ENCODE measurements around the gene PDE4D. TPM values are rescaled to one million over a fixed set of nuclear protein-coding genes. Genes with fewer than 3 reads are reported as not detected.

Gene PDE4D
- total and polyA plus RNA-seq, 2 of the 4 experiments (the other 2 are of a cell fraction), result 1.4 to 7.9 TPM

DNA sequence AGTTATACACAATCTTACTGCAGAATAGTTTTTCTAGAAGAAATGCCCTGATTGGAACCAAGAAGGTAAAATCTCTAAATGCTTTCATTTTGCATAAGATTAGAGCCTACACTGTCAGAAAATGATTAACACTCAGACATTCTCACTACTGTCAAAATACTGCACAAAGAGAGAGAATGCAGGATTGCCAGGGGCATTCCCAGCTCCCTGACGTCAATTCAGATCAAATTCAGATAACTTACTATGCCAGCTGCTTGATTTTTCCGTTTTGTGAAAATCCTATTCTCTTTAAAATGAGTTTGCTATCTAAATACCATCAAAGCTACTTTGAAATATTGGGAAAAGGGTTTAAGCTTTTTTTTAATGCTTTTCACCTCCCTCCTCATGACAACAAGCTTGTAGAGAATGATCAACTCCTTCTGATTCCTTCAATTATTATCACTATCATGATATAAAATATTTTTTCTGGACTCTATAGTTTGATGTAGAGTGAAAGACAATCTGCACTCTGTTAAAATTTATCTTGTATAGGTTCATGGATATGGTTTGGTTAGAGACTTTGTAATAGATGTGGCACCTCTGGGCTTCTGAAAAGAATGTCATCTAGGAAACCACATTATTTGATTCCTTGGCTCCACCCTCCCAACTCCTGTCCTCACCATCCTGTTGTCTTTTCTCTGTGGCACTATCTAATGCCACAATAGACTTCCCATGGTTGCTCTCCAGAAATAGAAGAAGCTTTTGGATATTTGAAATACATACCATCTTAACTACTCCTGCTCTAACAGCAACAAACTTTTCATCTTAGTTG, 407.7 kb downstream of the PDE4D start:
- no peak overlapping the region for H3K56ac ChIP-seq (ENCODE audit: extremely low read depth, insufficient read depth, low read length)
- CTCF ChIA-PET, result no interaction called here
- no peak for ATAC-seq (ENCODE audit: low read depth)
- H2AFZ ChIP-seq (replicated peaks; ENCODE audit: low read length, poor library complexity), result no peak overlapping the region
- no peak overlapping the region for H3K23ac ChIP-seq (ENCODE audit: low read depth, low read length)
- no peaks in the 10 kb centered on the region for H4K20me1 ChIP-seq (ENCODE audit: insufficient read depth, low read length)
- H4K91ac ChIP-seq (ENCODE audit: insufficient read depth, low read depth, low read length), result no peak overlapping the region
- no TSS peak for BruUV-seq (replicated peaks)
- no peaks in the 10 kb centered on the region for H3K36me3 ChIP-seq (ENCODE audit: control insufficient read depth, insufficient read depth, low read length)
- H3K4me2 ChIP-seq (ENCODE audit: low read depth, low read length), result no peak overlapping the region
- H3K9ac ChIP-seq (ENCODE audit: low read depth, low read length), result no peak overlapping the region
- H2BK20ac ChIP-seq (ENCODE audit: low read depth, low read length), result no peak overlapping the region
- intact Hi-C loops (cut with micrococcal nuclease), result no loop called here
- no peaks in the 10 kb centered on the region; the same call in 1 of the 2 replicates for H3K9me1 ChIP-seq (ENCODE audit: insufficient read depth, low read length)
- H2AK5ac ChIP-seq (ENCODE audit: low read depth, low read length), result no peak overlapping the region
- no peaks in the 10 kb centered on the region; the same call in 1 of the 2 replicates for H3K27me3 ChIP-seq (ENCODE audit: control insufficient read depth, insufficient read depth, low read length)
- no peak overlapping the region for H2BK15ac ChIP-seq (ENCODE audit: low read depth, low read length)
- H3K14ac ChIP-seq (replicated peaks; ENCODE audit: low read depth, low read length), result no peak overlapping the region
- no peak overlapping the region for H4K5ac ChIP-seq (ENCODE audit: low read depth, low read length)
- no peaks in the 10 kb centered on the region for H3K79me1 ChIP-seq (ENCODE audit: low read depth in 1 of 2, low read length in 2 of 2)
- dilution Hi-C loops (cut with HindIII; ENCODE audit: low sequenced_read_pairs, unreplicated experiment), result no loop called here
- H2AK9ac ChIP-seq (replicated peaks; ENCODE audit: low read depth, low read length, poor library complexity), result no peak overlapping the region
- POLR2A ChIA-PET (ENCODE audit: unreplicated experiment), result no interaction called here
- H3K4me3 ChIP-seq (ENCODE audit: insufficient read depth, low read depth, low read length), result no peak overlapping the region
- H2BK5ac ChIP-seq (ENCODE audit: low read depth, low read length, poor library complexity, severe bottlenecking), result no peak overlapping the region
- no peaks in the 10 kb centered on the region for H3K9me3 ChIP-seq (ENCODE audit: control insufficient read depth, insufficient read depth, low read length)
- DNase-seq, result no peak
- H3K4ac ChIP-seq (ENCODE audit: low read depth, low read length), result no peak overlapping the region
- H3K18ac ChIP-seq (ENCODE audit: low read depth, low read length), result no peak overlapping the region
- WGBS, 2 experiments (ENCODE audit: extremely low coverage in 2 of 2, insufficient read length in 1 of 2), result no CpG with 5 or more reads among the region's 2 CpGs
- no peaks in the 10 kb centered on the region for H3K4me1 ChIP-seq (ENCODE audit: control insufficient read depth, insufficient read depth, low read length)
- TF ChIP-seq RFX5 (IDR thresholded peaks at IDR 0.05; ENCODE audit: low read depth, low read length), result no peak
- H3K27ac ChIP-seq (ENCODE audit: insufficient read depth, low read length), result no peak overlapping the region
- H4K8ac ChIP-seq (ENCODE audit: low read depth in 2 of 2, low read length in 2 of 2), result no peak overlapping the region
- in situ Hi-C loops (cut with MboI; ENCODE audit: low sequenced_read_pairs), result no loop called here
- no peak overlapping the region for H2BK120ac ChIP-seq (ENCODE audit: low read depth, low read length)

Measured in IMR-90 (cell line).